Mesendoderm (in vitro differentiated cells): Measurements from ENCODE around the gene PRR20D. TPM values are rescaled to one million over a fixed set of nuclear protein-coding genes. Genes with fewer than 3 reads are reported as not detected.
"Not testable (repeated sequence)": the region's sequence is repeated elsewhere in the genome, so short reads cannot be mapped to it uniquely, and the experiment has no call there.

Source experiments
- DNase-seq: peaks from one replicate; pipeline ENCODE4 v3.0.0; 2013
- H2AK5ac ChIP-seq: 2 replicates; pipeline ENCODE4 v1.6.1; 2013; ENCODE audit warnings: low read length, inconsistent platforms
- H2BK120ac ChIP-seq: 2 replicates; pipeline ENCODE4 v1.6.1; 2013; ENCODE audit warnings: low read depth, mild to moderate bottlenecking, low read length, moderate library complexity, mixed read lengths
- H2BK15ac ChIP-seq: replicated peaks from 2 replicates; pipeline ENCODE4 v1.6.1; 2013; ENCODE audit warnings: low read depth, mild to moderate bottlenecking, moderate library complexity
- H2BK5ac ChIP-seq: 2 replicates; pipeline ENCODE4 v1.6.1; 2013; ENCODE audit warnings: low read length, inconsistent platforms
- H3K18ac ChIP-seq: 2 replicates; pipeline ENCODE4 v1.6.1; 2013; ENCODE audit warnings: mild to moderate bottlenecking, low read length, mixed read lengths
- H3K23ac ChIP-seq: one replicate; pipeline ENCODE4 v1.6.1; 2013; ENCODE audit warnings: low read length
- H3K27ac ChIP-seq: 2 replicates; pipeline ENCODE4 v1.5.1; 2013; ENCODE audit warnings: low read depth, mild to moderate bottlenecking, inconsistent platforms, low read length, moderate library complexity
- H3K27me3 ChIP-seq: 2 replicates; pipeline ENCODE4 v1.6.1; 2013; ENCODE audit warnings: low read length, control low read depth, mild to moderate bottlenecking, inconsistent platforms; ENCODE audit not compliant: insufficient read depth, poor library complexity
- H3K36me3 ChIP-seq: 2 replicates; pipeline ENCODE4 v1.6.1; 2013; ENCODE audit warnings: low read length, inconsistent platforms; ENCODE audit not compliant: control insufficient read depth, insufficient read depth
- H3K4ac ChIP-seq: one replicate; pipeline ENCODE4 v1.6.1; 2013; ENCODE audit warnings: low read depth, mild to moderate bottlenecking, low read length, moderate library complexity
- H3K4me1 ChIP-seq: 2 replicates; pipeline ENCODE4 v1.6.1; 2013; ENCODE audit warnings: low read depth, low read length, inconsistent platforms; ENCODE audit not compliant: control insufficient read depth
- H3K4me2 ChIP-seq: 2 replicates; pipeline ENCODE4 v1.6.1; 2013; ENCODE audit warnings: low read length
- H3K4me3 ChIP-seq: 2 replicates; pipeline ENCODE4 v1.5.1; 2013; ENCODE audit warnings: mild to moderate bottlenecking, low read length
- H3K56ac ChIP-seq: one replicate; pipeline ENCODE4 v1.6.1; 2013; ENCODE audit warnings: low read length
- H3K79me1 ChIP-seq: 2 replicates; pipeline ENCODE4 v1.6.1; 2013; ENCODE audit warnings: low read length, inconsistent platforms
- H3K79me2 ChIP-seq: 2 replicates; pipeline ENCODE4 v1.6.1; 2013; ENCODE audit warnings: mild to moderate bottlenecking, low read length; ENCODE audit not compliant: control insufficient read depth, insufficient read depth
- H3K9ac ChIP-seq: 2 replicates; pipeline ENCODE4 v1.6.1; 2013; ENCODE audit warnings: low read length, inconsistent platforms
- H4K5ac ChIP-seq: one replicate; pipeline ENCODE4 v1.6.1; 2013; ENCODE audit warnings: low read length
- H4K8ac ChIP-seq: one replicate; pipeline ENCODE4 v1.6.1; 2013; ENCODE audit warnings: low read depth, mild to moderate bottlenecking, control low read depth, low read length, moderate library complexity
- WGBS: extraction: QIAGEN DNeasy Blood & Tissue Kit; methylation state at CpG from one replicate; pipeline ENCODE4 v1.1.7; 2013; ENCODE audit warnings: low lambda C conversion rate, missing lambda C conversion rate; ENCODE audit not compliant: insufficient coverage; ENCODE audit errors: extremely low coverage; 5-methylcytosine and 5-hydroxymethylcytosine counted together
- small RNA-seq: library from polyadenylated mRNA; stranded (forward); fragments of <200 nt; extraction: miRNeasy Mini kit (QIAGEN cat#:217004); gene quantifications from one replicate; pipeline ENCODE3, GENCODE V24; 2013; ENCODE audit not compliant: insufficient read depth

Gene PRR20D

DNA sequence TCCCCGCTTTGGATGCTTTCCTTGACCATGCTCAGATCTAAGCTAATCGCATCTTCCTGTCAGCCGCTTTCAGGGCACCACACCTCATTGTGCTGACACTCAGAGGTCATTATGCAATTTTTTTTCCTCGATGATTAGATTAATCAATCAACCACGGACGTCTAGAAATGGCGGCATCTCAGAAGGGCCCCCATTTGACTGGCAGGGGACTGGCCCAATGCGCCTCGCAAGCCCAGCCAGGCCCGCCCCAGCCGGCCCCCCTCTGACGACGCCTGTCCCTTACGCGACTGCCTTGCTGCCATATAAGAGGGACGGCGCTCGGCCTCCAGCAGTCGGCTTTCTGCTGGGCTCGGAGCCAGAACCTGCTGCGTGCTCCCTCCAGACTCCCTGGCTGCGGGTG, 6.5 kb downstream of the PRR20D start, which contains the start of gene PRR20E:
TSS of gene PRR20E (plus strand) at position 301 of the 400 bp plus-strand sequence. CDS start 387 bp downstream, outside the sequence.
- H3K4me1 ChIP-seq, H2BK5ac ChIP-seq, H3K79me2 ChIP-seq, H3K27ac ChIP-seq, H4K8ac ChIP-seq, H4K5ac ChIP-seq, DNase-seq, H2BK15ac ChIP-seq, H3K36me3 ChIP-seq, H3K79me1 ChIP-seq, H3K4ac ChIP-seq, H3K9ac ChIP-seq, H3K4me3 ChIP-seq, H2AK5ac ChIP-seq, H3K27me3 ChIP-seq, H3K18ac ChIP-seq, H3K56ac ChIP-seq, H2BK120ac ChIP-seq, H3K23ac ChIP-seq, H3K4me2 ChIP-seq: not testable (repeated sequence)
- no CpG with 5 or more reads among the region's 22 CpGs for WGBS

DNA sequence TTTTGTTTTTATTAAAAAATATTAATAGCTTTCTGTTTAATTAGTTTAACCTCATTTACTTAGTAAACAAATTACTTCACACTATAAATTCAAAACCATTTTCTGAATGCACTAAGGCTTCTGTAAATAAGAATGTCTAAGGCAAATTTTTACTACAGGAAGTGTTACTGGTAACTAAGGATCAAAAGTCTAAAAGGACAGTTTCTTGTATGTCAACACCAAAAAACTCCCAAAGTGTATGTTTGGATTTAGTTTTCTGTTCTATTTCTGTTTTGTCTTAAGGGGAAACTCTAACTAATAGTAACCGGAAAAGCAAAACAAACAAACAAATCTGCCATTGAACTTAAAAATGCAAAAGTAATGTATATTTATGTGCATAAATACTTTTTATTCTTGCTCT, 31.2 kb downstream of the PRR20D start:
- Histone ChIP-seq H3K56ac (no peak overlapping the region), H3K4ac (no peak overlapping the region), H3K27ac (no peak overlapping the region), H3K36me3 (no peaks in the 10 kb centered on the region), H3K79me1 (no peaks in the 10 kb centered on the region), H4K8ac (no peak overlapping the region), H3K79me2 (no peaks in the 10 kb centered on the region), H2BK5ac (no peak overlapping the region), H2AK5ac (no peak overlapping the region), H3K18ac (no peak overlapping the region), H3K23ac (no peak overlapping the region), H3K4me3 (no peak overlapping the region), H3K4me2 (no peak overlapping the region), H3K4me1 (no peaks in the 10 kb centered on the region), H3K9ac (no peak overlapping the region), H4K5ac (no peak overlapping the region), H2BK15ac (no peak overlapping the region), H2BK120ac (no peak overlapping the region), H3K27me3 (no peaks in the 10 kb centered on the region)
- no CpG with 5 or more reads among the region's 1 CpG for WGBS
- DNase-seq = no peak

DNA sequence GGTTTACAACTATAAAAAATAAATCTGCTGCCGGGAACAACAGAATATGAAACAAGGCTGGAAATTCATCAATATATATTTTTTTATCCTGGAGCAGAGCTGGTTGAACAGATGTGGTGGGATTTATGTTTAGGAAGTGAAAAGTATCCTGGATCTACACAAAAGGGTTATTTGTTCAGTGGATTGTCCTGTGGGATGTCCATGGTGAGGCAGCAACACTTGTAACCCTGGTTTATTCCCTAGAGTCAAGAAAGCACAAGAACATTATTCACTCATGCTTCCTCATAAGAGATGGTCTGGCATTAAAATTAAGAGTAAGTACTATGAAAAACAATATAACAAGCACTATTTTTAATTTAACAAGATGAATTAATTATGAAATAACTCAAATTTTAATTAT, 52.6 kb downstream of the PRR20D start:
- no peaks in the 10 kb centered on the region for H3K36me3 ChIP-seq
- DNase-seq = no peak
- no peaks in the 10 kb centered on the region for H3K27me3 ChIP-seq
- H3K9ac ChIP-seq = no peak overlapping the region
- H2BK120ac ChIP-seq = no peak overlapping the region
- H3K18ac ChIP-seq = no peak overlapping the region
- H3K79me2 ChIP-seq = no peaks in the 10 kb centered on the region
- H3K4me1 ChIP-seq = no peaks in the 10 kb centered on the region
- no peak overlapping the region for H2BK15ac ChIP-seq
- no peak overlapping the region for H2BK5ac ChIP-seq
- no peak overlapping the region for H4K8ac ChIP-seq
- H3K4me2 ChIP-seq = no peak overlapping the region
- no peaks in the 10 kb centered on the region for H3K79me1 ChIP-seq
- no peak overlapping the region for H4K5ac ChIP-seq
- H3K4me3 ChIP-seq = no peak overlapping the region
- H2AK5ac ChIP-seq = no peak overlapping the region
- H3K23ac ChIP-seq = no peak overlapping the region
- no peak overlapping the region for H3K56ac ChIP-seq
- H3K4ac ChIP-seq = no peak overlapping the region
- no peak overlapping the region for H3K27ac ChIP-seq
- no CpG with 5 or more reads among the region's 1 CpG for WGBS

Small RNAs within 50 kb of the gene (small RNA-seq; reads per million reads assigned to genes)
- not detected for gene PRR20FP
